ENCODE data around the gene GGA3.
"Not testable (repeated sequence)": the region's sequence is repeated elsewhere in the genome, so short reads cannot be mapped to it uniquely, and the experiment has no call there.

GGA3 gene

DNA sequence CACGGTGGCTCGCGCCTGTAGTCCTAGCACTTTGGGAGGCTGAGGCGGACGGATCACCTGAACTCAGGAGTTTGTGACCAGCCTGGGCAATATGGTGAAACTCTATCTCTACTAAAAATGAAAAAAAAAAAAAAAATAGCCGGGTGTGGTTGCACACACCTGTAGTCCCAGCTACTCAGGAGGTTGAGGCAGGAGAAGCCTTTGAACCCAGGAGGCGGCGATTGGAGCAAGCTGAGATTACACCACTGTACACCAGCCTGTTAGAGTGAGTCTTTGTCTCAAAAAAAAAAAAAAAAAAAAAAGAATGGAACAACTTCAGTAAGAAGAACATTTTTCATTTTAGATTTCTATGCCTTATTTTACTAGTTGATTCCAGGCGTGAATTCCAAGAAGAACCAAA is 53.2 kb downstream of the GGA3 start:
- DNase-seq, result no peak

DNA sequence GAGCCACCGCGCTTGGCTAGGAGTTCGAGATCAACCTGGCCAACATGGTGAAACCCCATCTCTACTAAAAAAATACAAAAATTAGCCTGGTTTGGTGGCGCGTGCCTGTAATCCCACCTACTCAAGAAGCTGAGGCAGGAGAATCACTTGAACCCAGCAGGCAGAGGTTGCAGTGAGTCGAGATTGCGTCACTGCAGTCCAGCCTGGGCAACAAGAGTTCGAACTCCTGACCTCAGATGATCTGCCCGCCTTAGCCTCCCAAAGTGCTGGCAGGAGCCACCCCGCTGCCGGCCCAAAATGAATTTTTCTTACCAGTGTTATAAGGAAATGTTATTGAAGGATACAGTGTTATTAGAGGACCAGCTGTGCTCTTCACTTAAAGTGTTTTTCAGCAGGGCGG is 53.6 kb downstream of the GGA3 start:
- DNase-seq, result no peak

DNA sequence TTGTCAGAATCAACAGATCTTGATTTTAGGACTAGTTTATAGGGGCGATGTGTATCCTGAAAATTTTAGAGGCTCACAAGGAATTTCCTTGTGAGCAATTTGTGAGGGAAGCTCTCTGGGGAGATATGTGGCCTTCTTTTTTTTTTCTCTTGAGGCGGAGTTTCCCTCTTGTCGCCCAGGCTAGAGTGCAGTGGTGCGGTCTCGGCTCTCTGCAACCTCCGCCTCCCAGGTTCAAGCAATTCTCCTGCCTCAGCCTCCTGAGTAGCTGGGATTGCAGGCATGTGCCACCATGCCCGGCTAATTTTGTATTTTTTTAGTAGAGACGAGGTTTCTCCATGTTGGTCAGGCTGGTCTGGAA is 54.4 kb downstream of the GGA3 start:
- not testable (repeated sequence) for DNase-seq

DNA sequence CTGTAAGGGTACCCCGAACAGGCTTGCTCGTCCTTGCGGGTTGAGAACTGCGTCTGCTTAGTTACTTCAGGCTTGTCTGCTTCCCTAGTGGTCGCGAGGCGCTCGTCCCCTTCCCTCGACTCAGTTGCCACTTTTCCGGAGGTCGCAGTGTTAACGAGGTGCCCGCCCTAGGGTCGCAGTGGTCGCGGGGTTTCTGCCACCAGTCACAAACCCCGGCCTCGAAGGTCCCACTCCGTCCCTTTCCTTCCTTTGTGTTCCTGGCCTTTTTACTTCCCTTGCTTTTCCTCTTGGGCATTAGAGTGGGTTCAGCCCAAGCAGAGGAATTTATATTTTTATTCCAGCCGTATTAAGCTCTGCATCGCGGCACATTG is 55.6 kb downstream of the GGA3 start:
- no peak for DNase-seq

GRCh38 chr17:75205037-75205792 is 56.2 kb downstream of the GGA3 start, which contains the start of gene NUP85:
TSS of gene NUP85 (plus strand) at chr17:75205679. CDS start at chr17:75205762, 83 bp downstream.
- peak; percentile 97 to 98 for DNase-seq

DNA sequence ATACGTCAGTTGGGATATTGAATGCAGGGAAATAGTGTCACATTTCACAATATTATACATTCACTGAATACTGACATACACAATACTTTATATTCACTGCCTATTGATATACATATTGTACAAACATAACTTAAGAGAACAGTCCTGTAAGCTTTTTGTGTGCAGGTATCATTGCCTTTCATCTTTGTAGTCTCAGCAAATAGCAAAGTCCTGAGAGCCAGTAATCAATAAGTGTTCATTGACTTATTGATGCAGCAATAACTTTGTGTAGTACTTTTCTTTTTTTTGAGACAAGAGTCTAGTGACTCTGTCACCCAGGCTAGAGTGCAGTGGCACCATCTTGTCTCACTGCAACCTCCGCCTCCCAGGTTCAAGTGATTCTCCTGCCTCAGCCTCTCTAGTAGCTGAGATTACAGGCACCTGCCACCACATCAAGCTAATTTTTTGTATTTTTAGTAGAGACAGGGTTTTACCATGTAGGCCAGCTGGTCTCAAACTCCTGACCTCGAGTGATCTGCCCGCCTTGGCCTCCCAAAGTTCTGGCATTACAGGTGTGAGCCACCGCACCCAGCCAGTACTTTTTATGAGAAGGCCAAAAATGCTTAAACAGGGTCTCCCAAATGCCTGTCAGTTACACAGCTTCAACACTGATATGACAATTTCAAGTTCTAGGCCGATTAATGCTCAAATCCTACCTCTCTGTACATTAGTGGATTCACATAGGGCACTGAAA is 61.4 kb downstream of the GGA3 start:
- no peak for DNase-seq

- DNase-seq, result no peak
These were observed 66.5 kb downstream of the GGA3 start for GRCh38 chr17:75194879-75195278.

- no peak for DNase-seq
These were observed 69.8 kb downstream of the GGA3 start for GRCh38 chr17:75191584-75191983.

DNA sequence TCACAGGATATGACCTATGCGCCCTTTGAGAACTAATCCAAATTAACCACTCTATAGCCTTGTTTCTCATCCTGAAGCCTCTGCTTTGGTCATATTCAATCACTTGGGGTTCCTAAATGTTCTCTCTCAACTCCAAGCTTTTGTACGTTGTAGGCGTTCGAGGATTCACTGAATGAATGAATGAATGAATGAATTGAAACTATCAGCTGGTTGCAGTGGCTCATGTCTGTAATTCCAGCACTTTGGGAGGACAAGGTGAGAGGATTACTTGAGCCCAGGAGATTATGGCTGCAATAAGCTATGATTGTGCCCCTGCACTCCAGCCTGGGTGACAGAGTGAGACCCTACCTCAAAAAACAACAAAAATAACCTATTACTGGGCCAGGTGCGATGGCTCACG is 72.8 kb downstream of the GGA3 start:
- no peak for DNase-seq
